H1 (cell line): ENCODE data around the gene UBR1. TPM values are rescaled to one million over a fixed set of nuclear protein-coding genes. Genes with fewer than 3 reads are reported as not detected.

Source experiments
- CTCF ChIA-PET: fragments of 300-600 bp; sonication (Branson Sonifier 250); formaldehyde crosslinking; loops from one replicate; lab custom pipeline; 2021; ENCODE audit not compliant: partially characterized antibody; lab: Charles Lee
- POLR2A ChIA-PET: fragments of 300-600 bp; sonication (Branson Sonifier 250); formaldehyde crosslinking; loops from one replicate; lab custom pipeline; 2021; ENCODE audit warnings: inconsistent platforms; ENCODE audit not compliant: partially characterized antibody; lab: Charles Lee
- DNase-seq, 2 experiments: peaks; one replicate each; pipeline versions ENCODE4 v3.0.0 to v3.0.0-alpha.2; 2010 to 2022; ENCODE audit warnings: low spot score in 2 of 2, low read depth in 1 of 2, mixed read lengths in 1 of 2
- FAIRE-seq: peaks from 2 replicates; lab custom pipeline; 2011; peaks lifted over from hg19 to GRCh38; lab: Jason Lieb, UNC
- H2AFZ ChIP-seq: 2 replicates; pipeline ENCODE4 v1.8.1; 2012; ENCODE audit warnings: low read length, inconsistent platforms
- H2AK5ac ChIP-seq: 2 replicates; pipeline ENCODE4 v1.6.1; 2013; ENCODE audit warnings: low read depth, low read length
- H2BK120ac ChIP-seq: replicated peaks from 2 replicates; pipeline ENCODE3; 2013; ENCODE audit warnings: low read depth, low read length, inconsistent platforms
- H2BK12ac ChIP-seq: 2 replicates; pipeline ENCODE4 v1.6.1; 2013; ENCODE audit warnings: low read depth, low read length
- H2BK15ac ChIP-seq: 2 replicates; pipeline ENCODE4 v1.6.1; 2013; ENCODE audit warnings: low read length
- H2BK20ac ChIP-seq: 2 replicates; pipeline ENCODE4 v1.6.1; 2013; ENCODE audit warnings: low read length
- H2BK5ac ChIP-seq: 2 replicates; pipeline ENCODE4 v1.6.1; 2013; ENCODE audit warnings: low read depth, low read length
- H3K14ac ChIP-seq: 2 replicates; pipeline ENCODE4 v1.6.1; 2013; ENCODE audit warnings: inconsistent platforms; ENCODE audit not compliant: insufficient read length
- H3K18ac ChIP-seq: 2 replicates; pipeline ENCODE4 v1.6.1; 2013; ENCODE audit warnings: low read length; ENCODE audit errors: extremely low read depth
- H3K23ac ChIP-seq: 2 replicates; pipeline ENCODE4 v1.6.1; 2013; ENCODE audit warnings: inconsistent platforms; ENCODE audit not compliant: insufficient read length
- H3K23me2 ChIP-seq: 2 replicates; pipeline ENCODE4 v1.6.1; 2013; ENCODE audit warnings: low read depth, low read length
- H3K27ac ChIP-seq: 2 replicates; pipeline ENCODE4 v1.6.1; 2011; ENCODE audit warnings: low read depth, low read length, inconsistent platforms
- H3K27me3 ChIP-seq, 4 experiments: replicated peaks in 1 of 4; 1 replicate in 1 of 4; 2 replicates in 3 of 4; pipeline versions ENCODE4 v1.6.1 to v1.8.1; 2011 to 2013; ENCODE audit warnings: low read length in 3 of 4, mild to moderate bottlenecking in 3 of 4, inconsistent platforms in 2 of 4, mixed read lengths in 2 of 4, moderate library complexity in 1 of 4; ENCODE audit not compliant: control insufficient read depth in 3 of 4, insufficient read depth in 3 of 4; ENCODE audit errors: extremely low read depth in 1 of 4
- H3K36me3 ChIP-seq, 4 experiments: 2 replicates each; pipeline versions ENCODE4 v1.6.1 to v1.8.1; 2011 to 2013; ENCODE audit warnings: mild to moderate bottlenecking in 4 of 4, low read length in 3 of 4, moderate library complexity in 2 of 4, control low read depth in 1 of 4, inconsistent platforms in 1 of 4; ENCODE audit not compliant: insufficient read depth in 4 of 4, control insufficient read depth in 2 of 4
- H3K4ac ChIP-seq: replicated peaks from 2 replicates; pipeline ENCODE3; 2013; ENCODE audit warnings: low read length, low read depth, mixed read lengths, inconsistent platforms; ENCODE audit not compliant: insufficient read length
- H3K4me1 ChIP-seq, 4 experiments: replicated peaks in 1 of 4; 1 replicate in 1 of 4; 2 replicates in 3 of 4; pipeline versions ENCODE4 v1.6.1 to v1.8.1; 2011 to 2013; ENCODE audit warnings: low read length in 3 of 4, inconsistent platforms in 2 of 4, mixed read lengths in 1 of 4; ENCODE audit not compliant: insufficient read depth in 4 of 4, control insufficient read depth in 3 of 4
- H3K4me2 ChIP-seq, 2 experiments: 2 replicates each; pipeline versions ENCODE4 v1.6.1 to v1.8.1; 2011 to 2013; ENCODE audit warnings: low read depth in 2 of 2, low read length in 2 of 2, control low read depth in 1 of 2, inconsistent platforms in 1 of 2, mild to moderate bottlenecking in 1 of 2; ENCODE audit not compliant: insufficient read depth in 1 of 2
- H3K4me3 ChIP-seq, 4 experiments: fragments of 200-600, 300-600 bp in 1 of 4; sonication (generic), shearing (Covaris generic), sonication (Bioruptor Twin) in 1 of 4; 2 replicates each; pipeline versions ENCODE4 v1.5.1 to v1.8.1; 2011 to 2016; ENCODE audit warnings: low read length in 4 of 4, low read depth in 3 of 4, control low read depth in 2 of 4, inconsistent platforms in 2 of 4, mild to moderate bottlenecking in 2 of 4, mixed read lengths in 1 of 4, moderate library complexity in 1 of 4; ENCODE audit not compliant: insufficient read depth in 2 of 4; ENCODE audit errors: extremely low read depth in 1 of 4
- H3K56ac ChIP-seq: replicated peaks from 2 replicates; pipeline ENCODE3; 2013; ENCODE audit warnings: low read depth, mild to moderate bottlenecking, mixed read lengths, low read length, inconsistent platforms; ENCODE audit not compliant: insufficient read length
- H3K79me1 ChIP-seq: 2 replicates; pipeline ENCODE4 v1.6.1; 2013; ENCODE audit warnings: low read depth, low read length, control low read depth
- H3K79me2 ChIP-seq, 2 experiments: 2 replicates each; pipeline versions ENCODE4 v1.6.1 to v1.8.1; 2012 to 2013; ENCODE audit warnings: low read length in 2 of 2, mild to moderate bottlenecking in 2 of 2, inconsistent platforms in 1 of 2; ENCODE audit not compliant: insufficient read depth in 2 of 2, control insufficient read depth in 1 of 2
- H3K9ac ChIP-seq, 4 experiments: replicated peaks in 1 of 4; 1 replicate in 1 of 4; 2 replicates in 3 of 4; pipeline versions ENCODE4 v1.6.1 to v1.8.1; 2011 to 2013; ENCODE audit warnings: low read depth in 3 of 4, low read length in 3 of 4, control low read depth in 2 of 4, mild to moderate bottlenecking in 2 of 4, moderate library complexity in 2 of 4, inconsistent platforms in 1 of 4; ENCODE audit errors: extremely low read depth in 1 of 4
- H3K9me3 ChIP-seq, 2 experiments: 2 replicates each; pipeline versions ENCODE4 v1.6.1 to v1.8.1; 2012 to 2013; ENCODE audit warnings: mild to moderate bottlenecking in 2 of 2, moderate library complexity in 2 of 2, control low read depth in 1 of 2, inconsistent platforms in 1 of 2, low read depth in 1 of 2, low read length in 1 of 2, mixed read lengths in 1 of 2; ENCODE audit not compliant: insufficient read depth in 2 of 2
- H4K20me1 ChIP-seq, 2 experiments: replicated peaks in 1 of 2; 2 replicates each; pipeline versions ENCODE3 to v1.8.1; 2011 to 2013; ENCODE audit warnings: inconsistent platforms in 2 of 2, low read length in 2 of 2, mild to moderate bottlenecking in 1 of 2; ENCODE audit not compliant: insufficient read depth in 2 of 2, control insufficient read depth in 1 of 2
- H4K5ac ChIP-seq: 2 replicates; pipeline ENCODE4 v1.6.1; 2013; ENCODE audit warnings: low read length, low read depth, mixed read lengths, inconsistent platforms; ENCODE audit not compliant: insufficient read length
- H4K8ac ChIP-seq: 2 replicates; pipeline ENCODE4 v1.8.0; 2013; ENCODE audit warnings: mild to moderate bottlenecking, moderate library complexity, low read length, inconsistent platforms; ENCODE audit not compliant: insufficient read depth; ENCODE audit errors: extremely low read depth
- H4K91ac ChIP-seq: replicated peaks from 2 replicates; pipeline ENCODE3; 2013; ENCODE audit warnings: low read length, mixed read lengths, inconsistent platforms; ENCODE audit not compliant: insufficient read length
- BACH1 ChIP-seq: IDR thresholded peaks from 2 replicates; pipeline ENCODE4 v1.6.1; 2012; ENCODE audit warnings: low read length, improper control_type of control experiment
- CBX8 ChIP-seq: fragments of 300-800, 300-1000 bp; sonication (generic); IDR thresholded peaks from 2 replicates; pipeline ENCODE4 v1.7.1; 2016; ENCODE audit warnings: low read depth, low read length, borderline replicate concordance
- CHD2 ChIP-seq: IDR thresholded peaks from 2 replicates; pipeline ENCODE4 v1.6.1; 2012; ENCODE audit warnings: low read length, improper control_type of control experiment
- CTCF ChIP-seq, 3 experiments: IDR thresholded peaks; 1 replicate in 2 of 3; 2 replicates in 1 of 3; pipeline versions ENCODE4 v1.5.1 to v1.6.1; 2011; ENCODE audit warnings: low read length in 3 of 3, mild to moderate bottlenecking in 3 of 3, inconsistent platforms in 2 of 3, low read depth in 1 of 3, moderate library complexity in 1 of 3; ENCODE audit not compliant: insufficient read depth in 1 of 3; ENCODE audit errors: control extremely low read depth in 1 of 3
- E2F6 ChIP-seq: IDR thresholded peaks from 2 replicates; pipeline ENCODE4 v1.6.1; 2012; ENCODE audit warnings: inconsistent platforms
- FOSL1 ChIP-seq: IDR thresholded peaks from 2 replicates; pipeline ENCODE4 v1.6.1; 2011; ENCODE audit warnings: mild to moderate bottlenecking, low read depth, low read length, moderate library complexity; ENCODE audit not compliant: insufficient read depth
- KDM1A ChIP-seq: fragments of 200-600, 300-600 bp; sonication (generic); IDR thresholded peaks from 2 replicates; pipeline ENCODE4 v1.7.1; 2016; ENCODE audit warnings: mild to moderate bottlenecking, low read length, borderline replicate concordance
- RAD21 ChIP-seq, 2 experiments: IDR thresholded peaks in 1 of 2; conservative IDR thresholded peaks in 1 of 2; 2 replicates each; pipeline ENCODE4 v1.6.1; 2011; ENCODE audit warnings: low read depth in 2 of 2, low read length in 2 of 2, improper control_type of control experiment in 1 of 2, inconsistent platforms in 1 of 2, mild to moderate bottlenecking in 1 of 2, moderate library complexity in 1 of 2
- SP1 ChIP-seq: IDR thresholded peaks from 2 replicates; pipeline ENCODE4 v1.6.1; 2011; ENCODE audit warnings: low read depth, low read length
- SP2 ChIP-seq: IDR thresholded peaks from 2 replicates; pipeline ENCODE4 v1.6.1; 2012; ENCODE audit warnings: mild to moderate bottlenecking, low read length, inconsistent platforms
- YY1 ChIP-seq: IDR thresholded peaks from 2 replicates; pipeline ENCODE4 v1.6.1; 2011; ENCODE audit warnings: low read depth, mild to moderate bottlenecking, low read length
- WGBS, 2 experiments: shearing (Covaris generic) in 1 of 2; methylation state at CpG; one replicate each; pipeline versions ENCODE4 v1.1.6 to v1.1.7; 2013 to 2015; ENCODE audit warnings: low lambda C conversion rate in 2 of 2, mixed read lengths in 2 of 2, inconsistent platforms in 1 of 2, low coverage in 1 of 2, missing lambda C conversion rate in 1 of 2; ENCODE audit not compliant: insufficient replicate concordance in 2 of 2, insufficient coverage in 1 of 2, insufficient read length in 1 of 2; ENCODE audit errors: extremely low coverage in 1 of 2, missing lambda C conversion rate in 1 of 2; 5-methylcytosine and 5-hydroxymethylcytosine counted together
- polyA plus RNA-seq, 7 experiments: library from polyadenylated mRNA; depleted of rRNA in 3 of 7; stranded (reverse) in 5 of 7; unstranded in 2 of 7; fragments of >200 nt in 5 of 7; fragments of 200-250 nt in 2 of 7; gene quantifications; 1 replicate in 5 of 7; 2 replicates in 1 of 7; 4 replicates in 1 of 7; pipeline versions ENCODE4 v1.2.1 to v1.2.3, GENCODE V29; 2011 to 2013; ENCODE audit warnings: missing spikeins in 2 of 7, mixed read lengths in 2 of 7
- total RNA-seq: library from RNA; stranded (reverse); fragmentation: NEBNext Ultra II Directional; extraction: Animal tissue kit (Norgen Biotek cat#: 25700); gene quantifications from 2 replicates; pipeline ENCODE4 v1.2.1, GENCODE V29; 2021

UBR1 gene
- total and polyA plus RNA-seq, 2 of the 8 experiments (the other 6 are each of a cell fraction or from before 2014, with no cell fraction given), result 3.7 to 18.7 TPM

- POLR2A ChIA-PET, result interaction anchor here (1.7 kb wide), 1 partner anchor 8 kb away, joined by 3 read pairs; no protein-coding TSS in a partner anchor
- H2BK5ac ChIP-seq, result no peak overlapping the region
- H2BK20ac ChIP-seq, result no peak overlapping the region
- H4K20me1 ChIP-seq, result no peaks in the 10 kb centered on the region
- no peak overlapping the region for H3K27ac ChIP-seq
- WGBS, 2 experiments, result 94% methylated on average over 6 of the region's 6 CpGs; no CpG with 5 or more reads in 1 of the 2 experiments
- no peak overlapping the region for H3K9ac ChIP-seq
- no peaks in the 10 kb centered on the region for H3K9me3 ChIP-seq
- H2AK5ac ChIP-seq, result no peak overlapping the region
- H2AFZ ChIP-seq, result no peak overlapping the region
- no peaks in the 10 kb centered on the region; the same call in 1 of the 2 replicates for H3K23me2 ChIP-seq
- CTCF ChIA-PET, result interaction anchor here (0.8 kb wide), 1 partner anchor 173 kb away, joined by 3 read pairs; no protein-coding TSS in a partner anchor
- 0 out of 7 replicates have a peak, but pooled peaks cover 0 to 2% (median 0%) of the 10 kb centered on the region in 4 experiments for H3K4me1 ChIP-seq
- H4K5ac ChIP-seq, result no peak overlapping the region
- no peak overlapping the region for H3K14ac ChIP-seq
- H2BK15ac ChIP-seq, result no peak overlapping the region
- peaks cover 0 to 30% of the 10 kb centered on the region in 2 experiments; a peak in 2 of 4 replicates for H3K79me2 ChIP-seq
- no peak overlapping the region for H3K23ac ChIP-seq
- no peak overlapping the region for H3K4ac ChIP-seq
- no peak overlapping the region for H2BK120ac ChIP-seq
- H2BK12ac ChIP-seq, result no peak overlapping the region
- no peaks in the 10 kb centered on the region for H3K79me1 ChIP-seq
- FAIRE-seq, result no peak
- H4K91ac ChIP-seq, result no peak overlapping the region
- H3K56ac ChIP-seq, result no peak overlapping the region
- no peak overlapping the region for H4K8ac ChIP-seq
- DNase-seq, result no peak
- peaks cover 0 to 7% (median 3%) of the 10 kb centered on the region in 4 experiments; a peak in 3 of 8 replicates for H3K36me3 ChIP-seq
- H3K4me2 ChIP-seq, result no peak overlapping the region
- H3K4me3 ChIP-seq, result no peak overlapping the region
- H3K27me3 ChIP-seq, result no peaks in the 10 kb centered on the region
- H3K18ac ChIP-seq, result no peak overlapping the region
- TF ChIP-seq RAD21 (IDR thresholded peaks at IDR 0.05 in 1 of 2, conservative IDR thresholded peaks at IDR 0.05 in 1 of 2; ENCODE audit: low read depth in 2 of 2, low read length in 2 of 2), result no peak
- TF ChIP-seq CBX8, result no peak
- TF ChIP-seq CHD2, result no peak
- no peak for TF ChIP-seq BACH1
- TF ChIP-seq CTCF (IDR thresholded peaks at IDR 0.05; ENCODE audit: control extremely low read depth in 1 of 3, insufficient read depth in 1 of 3, low read depth in 1 of 3, low read length in 3 of 3), result no peak
- no peak for TF ChIP-seq KDM1A
- no peak for TF ChIP-seq SP2
- no peak for TF ChIP-seq FOSL1
- no peak for TF ChIP-seq YY1
- TF ChIP-seq SP1, result no peak
- TF ChIP-seq E2F6, result no peak
These were observed 9.4 kb downstream of the UBR1 start for GRCh38 chr15:43096411-43096810.
